ENCODE data around the gene OGFR.
A peak's percentile ranks its signal among the peaks of the same experiment; 100 is the strongest.

Gene OGFR

DNA sequence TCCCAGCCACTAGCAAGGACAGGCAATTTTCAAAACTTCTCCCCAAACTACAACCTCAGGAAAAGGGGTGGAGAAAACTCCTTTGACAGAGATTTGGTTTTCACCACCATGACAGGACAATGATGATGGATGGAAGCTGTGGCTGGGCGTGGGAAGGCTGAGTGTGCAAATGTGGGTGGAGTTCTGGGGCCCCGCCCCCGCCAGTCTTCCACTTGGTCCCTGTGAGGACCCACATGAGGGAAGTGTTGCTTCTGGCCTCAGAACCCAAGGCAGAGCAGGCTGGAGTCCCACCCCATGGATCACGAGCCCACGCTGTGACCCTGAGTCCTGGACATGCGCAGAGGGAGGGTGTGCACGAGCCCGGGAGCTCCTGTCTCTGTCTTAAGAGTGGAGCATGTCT lies 29.9 kb upstream of the OGFR start:
- DNase-seq (ENCODE audit: low read depth) = no peak
- TF ChIP-seq MYC (IDR thresholded peaks at IDR 0.05; ENCODE audit: low read depth, low read length) (no peak), POLR2A (IDR thresholded peaks at IDR 0.05; ENCODE audit: extremely low read depth, insufficient read length) (no peak), MAX (IDR thresholded peaks at IDR 0.05; ENCODE audit: low read depth, low read length) (no peak)
- TF ChIP-seq, protein P1, sequence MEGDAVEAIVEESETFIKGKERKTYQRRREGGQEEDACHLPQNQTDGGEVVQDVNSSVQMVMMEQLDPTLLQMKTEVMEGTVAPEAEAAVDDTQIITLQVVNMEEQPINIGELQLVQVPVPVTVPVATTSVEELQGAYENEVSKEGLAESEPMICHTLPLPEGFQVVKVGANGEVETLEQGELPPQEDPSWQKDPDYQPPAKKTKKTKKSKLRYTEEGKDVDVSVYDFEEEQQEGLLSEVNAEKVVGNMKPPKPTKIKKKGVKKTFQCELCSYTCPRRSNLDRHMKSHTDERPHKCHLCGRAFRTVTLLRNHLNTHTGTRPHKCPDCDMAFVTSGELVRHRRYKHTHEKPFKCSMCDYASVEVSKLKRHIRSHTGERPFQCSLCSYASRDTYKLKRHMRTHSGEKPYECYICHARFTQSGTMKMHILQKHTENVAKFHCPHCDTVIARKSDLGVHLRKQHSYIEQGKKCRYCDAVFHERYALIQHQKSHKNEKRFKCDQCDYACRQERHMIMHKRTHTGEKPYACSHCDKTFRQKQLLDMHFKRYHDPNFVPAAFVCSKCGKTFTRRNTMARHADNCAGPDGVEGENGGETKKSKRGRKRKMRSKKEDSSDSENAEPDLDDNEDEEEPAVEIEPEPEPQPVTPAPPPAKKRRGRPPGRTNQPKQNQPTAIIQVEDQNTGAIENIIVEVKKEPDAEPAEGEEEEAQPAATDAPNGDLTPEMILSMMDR (IDR thresholded peaks at IDR 0.05; ENCODE audit: low read depth, low read length) = no peak
- H3K4me3 ChIP-seq (ENCODE audit: low read depth, low read length) = no peak overlapping the region

- DNase-seq (ENCODE audit: low read depth) = no peak
- TF ChIP-seq, protein P1 (IDR thresholded peaks at IDR 0.05; ENCODE audit: low read depth, low read length) = no peak
- TF ChIP-seq POLR2A (IDR thresholded peaks at IDR 0.05; ENCODE audit: extremely low read depth, insufficient read length) (no peak), MAX (IDR thresholded peaks at IDR 0.05; ENCODE audit: low read depth, low read length) (no peak), MYC (IDR thresholded peaks at IDR 0.05; ENCODE audit: low read depth, low read length) (no peak)
- H3K4me3 ChIP-seq (ENCODE audit: low read depth, low read length) = no peak overlapping the region
These were observed 29.4 kb upstream of the OGFR start for GRCh38 chr20:62775206-62775605.

- TF ChIP-seq MYC (IDR thresholded peaks at IDR 0.05; ENCODE audit: low read depth, low read length) = no peak
- TF ChIP-seq, protein P1 (IDR thresholded peaks at IDR 0.05; ENCODE audit: low read depth, low read length) = no peak
- TF ChIP-seq POLR2A (IDR thresholded peaks at IDR 0.05; ENCODE audit: extremely low read depth, insufficient read length) = no peak
- TF ChIP-seq MAX (IDR thresholded peaks at IDR 0.05; ENCODE audit: low read depth, low read length) = no peak
- H3K4me3 ChIP-seq (ENCODE audit: low read depth, low read length) = no peak overlapping the region
- DNase-seq (ENCODE audit: low read depth) = no peak
These were observed 28.5 kb upstream of the OGFR start for GRCh38 chr20:62776035-62776691.

GRCh38 chr20:62776692-62777527 lies 27.7 kb upstream of the OGFR start:
- no peak for TF ChIP-seq MYC (IDR thresholded peaks at IDR 0.05; ENCODE audit: low read depth, low read length)
- TF ChIP-seq MAX (IDR thresholded peaks at IDR 0.05; ENCODE audit: low read depth, low read length) = no peak
- peak; percentile 18 for TF ChIP-seq POLR2A (IDR thresholded peaks at IDR 0.05; ENCODE audit: extremely low read depth, insufficient read length)
- H3K4me3 ChIP-seq (ENCODE audit: low read depth, low read length) = no peak overlapping the region
- DNase-seq (ENCODE audit: low read depth) = peak; percentile 59

GRCh38 chr20:62777528-62777830 lies 27.2 kb upstream of the OGFR start:
- DNase-seq (ENCODE audit: low read depth) = no peak
- TF ChIP-seq, protein P1 (IDR thresholded peaks at IDR 0.05; ENCODE audit: low read depth, low read length) = no peak
- no peak for TF ChIP-seq MAX (IDR thresholded peaks at IDR 0.05; ENCODE audit: low read depth, low read length)
- TF ChIP-seq POLR2A (IDR thresholded peaks at IDR 0.05; ENCODE audit: extremely low read depth, insufficient read length) = no peak
- TF ChIP-seq MYC (IDR thresholded peaks at IDR 0.05; ENCODE audit: low read depth, low read length) = no peak
- no peak overlapping the region for H3K4me3 ChIP-seq (ENCODE audit: low read depth, low read length)

- no peak for DNase-seq (ENCODE audit: low read depth)
- no peak overlapping the region for H3K4me3 ChIP-seq (ENCODE audit: low read depth, low read length)
- TF ChIP-seq MAX (IDR thresholded peaks at IDR 0.05; ENCODE audit: low read depth, low read length) (no peak), POLR2A (IDR thresholded peaks at IDR 0.05; ENCODE audit: extremely low read depth, insufficient read length) (no peak), MYC (IDR thresholded peaks at IDR 0.05; ENCODE audit: low read depth, low read length) (no peak)
- TF ChIP-seq, protein P1 (IDR thresholded peaks at IDR 0.05; ENCODE audit: low read depth, low read length) = no peak
These were observed 26.6 kb upstream of the OGFR start for GRCh38 chr20:62778058-62778457.

All from NB4 (cell line).